Spleen (tissue), 11 donors: ENCODE data around the gene ZNF532. TPM values are rescaled to one million over a fixed set of nuclear protein-coding genes. Genes with fewer than 3 reads are reported as not detected.

Experiments used
- DNase-seq: peaks from one replicate; pipeline ENCODE4 v3.0.0-alpha.2; 2020
- H3K27ac ChIP-seq, 8 donors: fragments of 200-600 bp; sonication (generic) in 7 of 8; 1 replicate in 4 of 8; 2 replicates in 4 of 8; pipeline versions ENCODE4 v1.5.0 to v1.8.0; 2016 to 2021; ENCODE audit warnings: inconsistent platforms in 4 of 8, mild to moderate bottlenecking in 4 of 8, moderate library complexity in 1 of 8
- H3K27me3 ChIP-seq, 7 donors: fragments of 200-600 bp; sonication (generic) in 6 of 7; replicated peaks in 1 of 7; 1 replicate in 4 of 7; 2 replicates in 3 of 7; pipeline versions ENCODE4 v1.5.0 to v1.8.0; 2016 to 2021; ENCODE audit warnings: inconsistent platforms in 3 of 7, mild to moderate bottlenecking in 1 of 7
- H3K36me3 ChIP-seq, 6 donors: fragments of 200-600 bp; sonication (generic) in 5 of 6; 1 replicate in 4 of 6; 2 replicates in 2 of 6; pipeline versions ENCODE4 v1.5.0 to v1.8.0; 2016 to 2021; ENCODE audit warnings: inconsistent platforms in 2 of 6
- H3K4me1 ChIP-seq, 6 donors: fragments of 200-600 bp; sonication (generic) in 5 of 6; 1 replicate in 3 of 6; 2 replicates in 3 of 6; pipeline versions ENCODE4 v1.5.0 to v1.8.0; 2016 to 2021; ENCODE audit warnings: inconsistent platforms in 3 of 6
- H3K4me3 ChIP-seq, 8 donors: fragments of 200-600 bp; sonication (generic) in 7 of 8; 1 replicate in 4 of 8; 2 replicates in 4 of 8; pipeline versions ENCODE4 v1.5.0 to v1.8.0; 2016 to 2021; ENCODE audit warnings: inconsistent platforms in 4 of 8, mild to moderate bottlenecking in 4 of 8, moderate library complexity in 2 of 8
- H3K9me3 ChIP-seq, 8 donors: fragments of 200-600 bp; sonication (generic) in 7 of 8; 1 replicate in 4 of 8; 2 replicates in 4 of 8; pipeline versions ENCODE4 v1.5.0 to v1.8.0; 2016 to 2021; ENCODE audit warnings: inconsistent platforms in 4 of 8
- POLR2A ChIP-seq, 3 donors: fragments of 450-650 bp; IDR thresholded peaks; one replicate each; pipeline ENCODE4 v1.5.1; 2017; ENCODE audit warnings: antibody characterized with exemption in 3 of 3, mild to moderate bottlenecking in 1 of 3
- POLR2AphosphoS5 ChIP-seq, 3 donors: sonication (generic); formaldehyde crosslinking; IDR thresholded peaks; one replicate each; pipeline ENCODE4 v1.5.1; 2017; ENCODE audit warnings: antibody characterized with exemption in 3 of 3
- WGBS, 5 donors: extraction: QIAGEN DNeasy Blood & Tissue Kit in 3 of 5; methylation state at CpG; one replicate each; pipeline versions ENCODE4 v1.1.5 to v1.1.7; 2013 to 2018; 5-methylcytosine and 5-hydroxymethylcytosine counted together
- intact Hi-C: fragments of 100-400 bp; cut with DNase I; formaldehyde crosslinking; loops from one replicate; pipeline ENCODE4 v1.15.0; 2023; ENCODE audit warnings: low total_unique reads
- polyA plus RNA-seq, 3 donors: library from polyadenylated mRNA; stranded (reverse); fragments of 200-250 nt; gene quantifications; one replicate each; pipeline ENCODE4 v1.2.1, GENCODE V29; 2013
- total RNA-seq, 7 donors: library from RNA; depleted of rRNA in 3 of 7; stranded (reverse); fragments of >200 nt in 3 of 7; fragmentation: NEBNext Ultra II Directional in 4 of 7; extraction: Animal tissue kit (Norgen Biotek cat#: 25700) in 4 of 7; gene quantifications; one replicate each; pipeline versions ENCODE4 v1.1.0 to v1.2.1, GENCODE V29; 2016 to 2021
- TF ChIP-seq, protein P1 (sequence below), 11 experiments: fragments of 200-600 bp in 7 of 11; fragments of 450-650 bp in 4 of 11; sonication (generic) in 4 of 11; IDR thresholded peaks in 8 of 11; conservative IDR thresholded peaks in 3 of 11; 1 replicate in 7 of 11; 2 replicates in 4 of 11; pipeline versions ENCODE4 v1.4.0 to v1.8.0; 2016 to 2021; ENCODE audit warnings: antibody characterized with exemption in 11 of 11, inconsistent platforms in 4 of 11, mild to moderate bottlenecking in 1 of 11
- donor health status: healthy with polysubstance abuse.
- donor health status: DM: no; HTN: no; CAD: no; lungs with moderate emphysema.
- donor health status: DM: no; HTN: no; CAD: no.
- donor health status: Bipolar disorder and iron deficiency.
- donor health status: healthy.
- donor health status: DM: no; HTN: no; CAD: no.
- donor health status: DM: yes; HTN: yes; CAD: no.

ZNF532 gene
- total and polyA plus RNA-seq, 10 donors, result 5.2 to 64.8 (median 42.4) TPM

DNA sequence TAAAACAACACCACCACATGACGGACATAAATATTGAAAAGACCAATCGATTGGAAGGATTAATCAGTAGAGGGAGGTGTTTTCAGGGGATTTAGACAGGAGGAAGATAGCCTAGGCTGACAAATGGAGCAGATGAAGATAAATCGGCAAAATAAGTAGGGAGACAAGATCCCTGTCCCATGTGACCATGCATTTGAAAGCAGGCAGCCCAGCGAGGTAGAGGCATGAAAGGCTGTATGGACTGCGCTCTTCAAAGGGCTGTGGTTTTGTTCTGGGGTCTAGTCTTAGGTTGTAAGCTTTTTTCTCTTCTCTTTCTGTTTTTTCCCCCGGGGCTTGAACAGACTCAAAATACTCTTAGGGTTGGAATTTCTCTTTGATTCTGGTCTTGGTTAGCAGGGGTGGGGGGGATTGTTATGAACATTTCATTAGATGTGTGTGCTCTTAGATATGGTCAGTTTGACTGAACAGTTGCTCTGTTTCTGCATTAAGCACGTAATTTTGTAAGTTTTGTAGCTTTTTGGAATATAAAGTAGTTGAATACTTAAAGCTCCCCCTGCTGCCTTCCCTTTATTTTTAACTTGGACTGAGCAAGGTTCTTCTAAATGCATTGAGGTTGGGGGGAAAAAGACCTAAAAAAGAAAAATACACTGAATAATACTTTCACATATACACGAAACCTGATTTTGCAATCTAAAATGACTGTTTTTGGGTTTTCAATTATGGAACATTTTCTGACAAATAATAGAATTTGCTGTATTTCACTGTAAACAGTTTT lies 32.2 kb downstream of the ZNF532 start:
- H3K27ac ChIP-seq, result peak overlapping the region in 7 of 8 donors; percentile 35 to 63 (median 57)
- H3K4me1 ChIP-seq, result peaks cover 13 to 78% (median 46%) of the 10 kb centered on the region in 6 donors
- DNase-seq, result no peak
- no peaks in the 10 kb centered on the region for H3K9me3 ChIP-seq
- intact Hi-C loops, result loop anchor here (10.0 kb wide), 1 partner anchor 112 kb away; no protein-coding TSS in a partner anchor
- TF ChIP-seq POLR2AphosphoS5 (IDR thresholded peaks at IDR 0.05) (no peak), POLR2A (IDR thresholded peaks at IDR 0.05) (no peak)
- TF ChIP-seq, protein P1, sequence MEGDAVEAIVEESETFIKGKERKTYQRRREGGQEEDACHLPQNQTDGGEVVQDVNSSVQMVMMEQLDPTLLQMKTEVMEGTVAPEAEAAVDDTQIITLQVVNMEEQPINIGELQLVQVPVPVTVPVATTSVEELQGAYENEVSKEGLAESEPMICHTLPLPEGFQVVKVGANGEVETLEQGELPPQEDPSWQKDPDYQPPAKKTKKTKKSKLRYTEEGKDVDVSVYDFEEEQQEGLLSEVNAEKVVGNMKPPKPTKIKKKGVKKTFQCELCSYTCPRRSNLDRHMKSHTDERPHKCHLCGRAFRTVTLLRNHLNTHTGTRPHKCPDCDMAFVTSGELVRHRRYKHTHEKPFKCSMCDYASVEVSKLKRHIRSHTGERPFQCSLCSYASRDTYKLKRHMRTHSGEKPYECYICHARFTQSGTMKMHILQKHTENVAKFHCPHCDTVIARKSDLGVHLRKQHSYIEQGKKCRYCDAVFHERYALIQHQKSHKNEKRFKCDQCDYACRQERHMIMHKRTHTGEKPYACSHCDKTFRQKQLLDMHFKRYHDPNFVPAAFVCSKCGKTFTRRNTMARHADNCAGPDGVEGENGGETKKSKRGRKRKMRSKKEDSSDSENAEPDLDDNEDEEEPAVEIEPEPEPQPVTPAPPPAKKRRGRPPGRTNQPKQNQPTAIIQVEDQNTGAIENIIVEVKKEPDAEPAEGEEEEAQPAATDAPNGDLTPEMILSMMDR (IDR thresholded peaks at IDR 0.05 in 8 of 11, conservative IDR thresholded peaks at IDR 0.05 in 3 of 11), result no peak
- H3K36me3 ChIP-seq, result peaks cover 0 to 21% (median 0%) of the 10 kb centered on the region in 6 donors
- WGBS, 5 donors, result 61 to 73% (median 71%) methylated on average over 8 of the region's 8 CpGs
- H3K4me3 ChIP-seq, result peak overlapping the region in 2 of 8 donors; percentile 16 to 51
- no peaks in the 10 kb centered on the region for H3K27me3 ChIP-seq

DNA sequence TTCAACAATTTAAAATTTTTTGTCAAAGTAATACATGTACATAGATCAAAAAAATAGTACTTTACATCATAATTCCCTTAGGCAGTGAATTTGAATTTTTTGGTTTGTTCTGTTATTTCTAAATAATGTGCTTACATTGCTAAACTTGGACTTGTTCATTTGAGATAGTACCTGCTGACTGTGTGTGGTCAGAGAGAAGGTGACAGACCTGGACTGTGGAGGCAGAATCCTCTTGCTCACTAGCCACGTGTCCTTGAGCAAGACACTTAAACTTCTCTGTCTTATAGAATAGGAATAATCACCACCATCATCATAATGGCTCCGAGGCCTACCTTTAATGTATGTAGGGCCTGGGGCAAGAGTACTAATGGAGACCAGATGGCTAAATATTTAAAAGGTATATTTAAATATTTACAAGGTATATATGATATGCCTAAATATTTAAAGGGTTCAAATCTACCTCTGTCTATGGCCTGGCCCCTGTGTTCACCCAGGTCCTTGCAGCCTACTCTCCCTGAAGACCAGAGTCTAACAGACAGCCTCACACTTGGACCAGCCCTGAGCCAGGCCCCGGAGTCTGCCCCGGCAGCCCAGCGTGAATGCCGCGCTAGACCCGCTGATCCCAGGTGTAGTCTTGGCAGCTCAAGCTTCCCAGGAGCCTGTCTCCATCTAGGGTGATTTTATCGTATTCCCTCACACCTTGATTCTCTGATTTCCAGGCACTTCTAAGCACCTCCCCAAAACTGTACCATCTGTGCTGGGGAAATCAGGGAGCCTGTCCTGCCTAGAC lies 33.5 kb downstream of the ZNF532 start:
- Histone ChIP-seq H3K27ac (no peak overlapping the region), H3K4me1 (peaks cover 13 to 79% (median 40%) of the 10 kb centered on the region in 6 donors), H3K36me3 (peaks cover 0 to 22% (median 0%) of the 10 kb centered on the region in 6 donors), H3K27me3 (no peaks in the 10 kb centered on the region), H3K9me3 (no peaks in the 10 kb centered on the region), H3K4me3 (no peak overlapping the region)
- no peak for TF ChIP-seq POLR2AphosphoS5 (IDR thresholded peaks at IDR 0.05)
- TF ChIP-seq, protein P1 (IDR thresholded peaks at IDR 0.05 in 8 of 11, conservative IDR thresholded peaks at IDR 0.05 in 3 of 11), result no peak
- WGBS, 5 donors, result 91 to 97% (median 96%) methylated on average over 9 of the region's 9 CpGs
- no peak for DNase-seq
- intact Hi-C loops, result loop anchor here (10.0 kb wide), 1 partner anchor 113 kb away; no protein-coding TSS in a partner anchor

DNA sequence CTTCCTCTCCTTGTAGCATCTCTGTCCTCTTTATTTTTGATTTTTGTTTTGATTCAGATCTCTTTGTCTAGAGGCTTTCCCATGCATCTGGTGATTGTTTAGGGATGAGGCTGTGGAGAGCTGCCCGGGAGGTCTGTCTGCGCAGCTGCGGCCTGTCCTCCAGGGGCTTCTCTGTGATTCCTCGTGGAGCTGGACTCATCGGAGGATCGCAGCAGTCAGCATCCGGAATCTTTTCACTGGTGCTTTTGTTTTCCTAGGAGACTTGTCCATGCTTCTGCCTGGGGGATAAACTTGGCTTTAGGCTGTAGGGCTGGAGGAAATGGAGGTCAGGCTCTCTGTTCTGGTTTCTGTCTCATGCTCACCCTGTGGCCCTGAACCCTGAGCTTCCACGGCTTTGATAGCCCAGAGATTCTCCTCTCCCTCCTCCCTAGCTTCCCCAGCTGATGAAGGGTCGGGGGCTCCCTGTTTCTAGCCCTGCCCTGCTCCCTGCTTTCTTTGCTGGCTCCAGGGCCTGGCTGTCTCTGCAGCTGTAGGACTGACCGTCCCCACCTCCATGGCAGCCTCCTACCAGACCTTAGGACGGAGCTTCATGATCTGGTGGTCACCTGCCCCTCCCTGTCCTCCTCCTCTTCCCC lies 35.5 kb downstream of the ZNF532 start:
- Histone ChIP-seq H3K9me3 (no peaks in the 10 kb centered on the region), H3K27ac (peak overlapping the region in 3 of 8 donors; percentile 6 to 23 (median 10)), H3K4me1 (peaks cover 11 to 74% (median 39%) of the 10 kb centered on the region in 6 donors), H3K4me3 (no peak overlapping the region), H3K27me3 (no peaks in the 10 kb centered on the region), H3K36me3 (peaks cover 0 to 27% (median 0%) of the 10 kb centered on the region in 6 donors)
- intact Hi-C loops, result no loop called here
- TF ChIP-seq POLR2AphosphoS5 (IDR thresholded peaks at IDR 0.05) (no peak), POLR2A (IDR thresholded peaks at IDR 0.05) (no peak)
- TF ChIP-seq, protein P1 (IDR thresholded peaks at IDR 0.05 in 8 of 11, conservative IDR thresholded peaks at IDR 0.05 in 3 of 11), result no peak
- no peak for DNase-seq
- WGBS, 5 donors, result 83 to 89% (median 86%) methylated on average over 11 of the region's 11 CpGs
